ENCODE measurements around the gene ILF2.
"Not testable (repeated sequence)": the region's sequence is repeated elsewhere in the genome, so short reads cannot be mapped to it uniquely, and the experiment has no call there.

- not testable (repeated sequence) for TF ChIP-seq CTCF (IDR thresholded peaks at IDR 0.05); REST (IDR thresholded peaks at IDR 0.05; ENCODE audit: insufficient read depth in 1 of 2, low read depth in 2 of 2, low read length in 1 of 2); POLR2AphosphoS5 (IDR thresholded peaks at IDR 0.05; ENCODE audit: low read depth, low read length); SIN3A (IDR thresholded peaks at IDR 0.05; ENCODE audit: borderline replicate concordance, insufficient read depth, low read depth, low read length)
Observed at GRCh38 chr1:153640213-153640612, 30.6 kb downstream of the ILF2 start.

All from Panc1 (cell line).